RWPE2 (cell line): ENCODE results near the gene STK24.
A peak's percentile ranks its signal among the peaks of the same experiment; 100 is the strongest.

Source experiments
- ATAC-seq: fragments of 200-7000 bp; cut with Tn5 transposase; 3 replicates; pipeline ENCODE4 v1.9.1; 2021; ENCODE audit warnings: low read depth
- DNase-seq: peaks from one replicate; pipeline ENCODE4 v3.0.0-alpha.2; 2020; ENCODE audit warnings: low spot score
- H3K27ac ChIP-seq: fragments of 450-650 bp; 2 replicates; pipeline ENCODE4 v1.5.1; 2017; ENCODE audit warnings: mild to moderate bottlenecking; ENCODE audit not compliant: poor library complexity, severe bottlenecking
- H3K27me3 ChIP-seq: fragments of 250-450 bp; sonication (Bioruptor Pico); 2 replicates; pipeline ENCODE4 v1.5.1; 2021; ENCODE audit warnings: mild to moderate bottlenecking, moderate library complexity; ENCODE audit not compliant: insufficient read depth, poor library complexity, severe bottlenecking
- H3K36me3 ChIP-seq: fragments of 250-450 bp; sonication (Bioruptor Pico); 2 replicates; pipeline ENCODE4 v1.5.1; 2020; ENCODE audit warnings: low read depth, mild to moderate bottlenecking, moderate library complexity
- H3K4me1 ChIP-seq: fragments of 250-450 bp; sonication (Bioruptor Pico); 2 replicates; pipeline ENCODE4 v1.5.1; 2021; ENCODE audit warnings: mild to moderate bottlenecking, moderate library complexity; ENCODE audit not compliant: insufficient read depth, poor library complexity, severe bottlenecking
- H3K4me3 ChIP-seq: fragments of 250-450 bp; sonication (Bioruptor Pico); 2 replicates; pipeline ENCODE4 v1.5.1; 2021; ENCODE audit warnings: mild to moderate bottlenecking, moderate library complexity; ENCODE audit not compliant: severe bottlenecking
- H3K9me3 ChIP-seq: fragments of 250-450 bp; sonication (Bioruptor Pico); 2 replicates; pipeline ENCODE4 v1.5.1; 2021; ENCODE audit warnings: mild to moderate bottlenecking, moderate library complexity; ENCODE audit not compliant: severe bottlenecking
- TF ChIP-seq, protein P1 (sequence below): fragments of 450-650 bp; IDR thresholded peaks from one replicate; pipeline ENCODE4 v1.5.1; 2017; ENCODE audit warnings: mild to moderate bottlenecking, moderate library complexity; ENCODE audit not compliant: poor library complexity, severe bottlenecking

The STK24 gene

DNA sequence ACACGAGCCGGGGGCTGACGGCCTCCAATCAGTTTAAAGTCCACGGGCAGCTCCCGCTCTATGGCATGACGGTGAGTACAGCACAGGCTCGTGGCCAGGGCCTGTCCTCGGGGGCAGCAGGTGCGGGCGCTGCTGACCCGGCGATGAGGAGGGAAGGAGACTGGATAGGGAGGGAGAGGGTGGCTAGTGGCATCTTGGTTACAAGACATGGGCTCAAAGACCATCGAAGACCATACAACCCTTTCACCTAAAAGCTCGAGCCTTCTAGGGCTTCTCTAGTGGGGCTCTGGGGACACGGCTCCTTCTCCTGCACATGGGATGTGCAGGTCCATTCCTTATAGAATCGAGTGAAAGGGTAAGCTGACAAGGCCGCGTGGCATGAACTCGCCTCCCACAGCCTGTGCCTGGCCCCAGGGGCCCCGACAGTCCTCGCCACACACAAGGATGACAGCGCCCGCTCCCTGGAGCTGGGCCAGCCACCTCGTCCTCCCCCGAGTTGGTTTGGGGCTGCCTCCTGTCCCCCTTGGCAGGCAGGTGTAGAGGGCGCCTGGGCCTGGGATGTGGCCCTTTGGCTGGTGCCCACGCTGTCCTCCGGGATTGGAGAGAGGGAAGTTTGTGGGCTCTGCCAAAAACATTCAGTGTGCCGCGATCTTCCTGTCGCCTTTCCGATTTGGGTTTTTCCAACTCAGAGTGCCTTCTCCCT lies 137.6 kb downstream of the STK24 start:
- Histone ChIP-seq H3K4me3 (no peak overlapping the region), H3K36me3 (no peaks in the 10 kb centered on the region), H3K9me3 (no peaks in the 10 kb centered on the region), H3K4me1 (peaks cover 6% of the 10 kb centered on the region), H3K27ac (no peak overlapping the region), H3K27me3 (no peaks in the 10 kb centered on the region)
- peak; percentile 34 for DNase-seq
- no peak for ATAC-seq
- TF ChIP-seq, protein P1, sequence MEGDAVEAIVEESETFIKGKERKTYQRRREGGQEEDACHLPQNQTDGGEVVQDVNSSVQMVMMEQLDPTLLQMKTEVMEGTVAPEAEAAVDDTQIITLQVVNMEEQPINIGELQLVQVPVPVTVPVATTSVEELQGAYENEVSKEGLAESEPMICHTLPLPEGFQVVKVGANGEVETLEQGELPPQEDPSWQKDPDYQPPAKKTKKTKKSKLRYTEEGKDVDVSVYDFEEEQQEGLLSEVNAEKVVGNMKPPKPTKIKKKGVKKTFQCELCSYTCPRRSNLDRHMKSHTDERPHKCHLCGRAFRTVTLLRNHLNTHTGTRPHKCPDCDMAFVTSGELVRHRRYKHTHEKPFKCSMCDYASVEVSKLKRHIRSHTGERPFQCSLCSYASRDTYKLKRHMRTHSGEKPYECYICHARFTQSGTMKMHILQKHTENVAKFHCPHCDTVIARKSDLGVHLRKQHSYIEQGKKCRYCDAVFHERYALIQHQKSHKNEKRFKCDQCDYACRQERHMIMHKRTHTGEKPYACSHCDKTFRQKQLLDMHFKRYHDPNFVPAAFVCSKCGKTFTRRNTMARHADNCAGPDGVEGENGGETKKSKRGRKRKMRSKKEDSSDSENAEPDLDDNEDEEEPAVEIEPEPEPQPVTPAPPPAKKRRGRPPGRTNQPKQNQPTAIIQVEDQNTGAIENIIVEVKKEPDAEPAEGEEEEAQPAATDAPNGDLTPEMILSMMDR = no peak

DNA sequence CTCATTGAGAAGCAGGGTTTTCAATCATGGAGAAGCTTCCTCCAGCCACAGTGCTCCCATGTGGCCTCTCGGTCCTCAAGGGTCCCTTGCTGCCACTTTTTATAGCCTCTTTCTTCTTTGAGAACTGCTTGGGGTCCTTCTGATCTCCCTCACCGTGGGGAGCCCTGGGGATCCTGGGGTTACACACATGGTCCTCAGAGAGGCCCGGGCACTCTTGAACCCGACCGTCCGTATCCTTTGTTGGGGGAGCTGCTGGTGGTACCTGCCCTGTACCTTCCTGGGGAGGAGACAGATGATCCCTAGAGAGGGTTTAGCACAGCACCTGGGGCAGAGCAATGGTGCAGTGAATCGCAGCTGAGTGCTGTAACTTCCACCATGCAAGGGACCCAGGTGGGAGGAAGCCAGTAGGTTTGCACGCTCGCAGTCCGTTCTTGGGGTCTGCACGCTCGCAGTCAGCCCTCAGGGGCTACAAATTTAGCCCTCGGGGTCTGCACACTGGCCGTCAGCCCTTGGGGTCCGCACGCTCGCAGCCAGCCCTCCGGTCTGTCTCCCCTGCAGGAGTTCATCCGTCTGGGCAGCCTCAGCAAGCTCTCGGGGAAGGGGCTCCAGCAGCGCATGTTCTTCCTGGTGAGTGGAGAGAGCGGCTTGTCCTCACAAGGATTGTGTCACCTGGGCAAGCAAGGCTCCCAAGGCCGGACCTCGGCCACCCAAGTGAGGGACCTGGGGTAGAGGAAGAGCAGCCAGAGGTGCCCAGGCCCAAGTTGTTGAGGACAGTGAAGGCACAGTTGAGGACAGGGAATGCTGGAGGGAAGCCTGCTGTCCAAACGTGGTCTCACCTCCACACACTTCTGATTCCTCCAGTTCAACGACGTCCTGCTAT lies 138.4 kb downstream of the STK24 start:
- no peak for ATAC-seq
- DNase-seq = peak; percentile 40
- Histone ChIP-seq H3K36me3 (no peaks in the 10 kb centered on the region), H3K4me3 (no peak overlapping the region), H3K9me3 (no peaks in the 10 kb centered on the region), H3K27ac (no peak overlapping the region), H3K4me1 (peaks cover 5% of the 10 kb centered on the region), H3K27me3 (no peaks in the 10 kb centered on the region)
- TF ChIP-seq, protein P1 = no peak

DNA sequence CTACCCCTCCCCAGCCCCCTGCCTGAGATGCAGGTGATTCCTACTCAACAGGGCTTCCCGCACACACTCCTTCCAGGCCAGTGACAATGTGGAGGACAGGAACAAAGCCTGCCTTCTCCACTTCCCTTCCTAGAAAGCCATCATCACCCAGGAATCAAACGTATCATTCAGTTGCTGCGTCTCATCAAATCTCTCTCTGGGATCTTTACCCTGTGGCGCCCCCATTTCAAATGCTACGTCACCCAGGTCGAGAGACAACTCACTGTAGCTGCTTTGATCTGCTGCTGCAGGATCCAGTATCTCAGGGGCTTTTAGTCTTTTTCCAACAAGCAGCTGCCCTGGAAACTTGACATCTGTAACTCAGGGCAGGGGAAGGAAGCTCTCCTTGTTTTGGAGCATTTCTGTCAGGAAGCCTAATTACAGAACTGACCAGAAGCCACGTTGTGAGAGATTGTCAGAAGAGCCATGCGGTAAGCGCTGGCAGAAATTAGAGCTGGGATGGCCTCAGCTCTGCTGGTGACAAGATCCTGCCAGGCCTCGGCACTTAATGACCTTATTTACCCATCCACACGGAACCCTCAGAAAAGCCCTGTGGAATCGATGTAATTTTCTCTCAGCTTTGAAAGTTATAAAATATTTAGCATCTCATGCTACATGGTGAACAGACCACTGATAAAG lies 140.5 kb downstream of the STK24 start:
- DNase-seq (no peak), ATAC-seq (no peak)
- 0 out of 2 replicates have a peak, but pooled peaks cover 3% of the 10 kb centered on the region for H3K36me3 ChIP-seq
- no peaks in the 10 kb centered on the region for H3K4me1 ChIP-seq
- TF ChIP-seq, protein P1 = no peak
- no peaks in the 10 kb centered on the region for H3K9me3 ChIP-seq
- no peak overlapping the region for H3K27ac ChIP-seq
- H3K4me3 ChIP-seq = no peak overlapping the region
- no peaks in the 10 kb centered on the region for H3K27me3 ChIP-seq

DNA sequence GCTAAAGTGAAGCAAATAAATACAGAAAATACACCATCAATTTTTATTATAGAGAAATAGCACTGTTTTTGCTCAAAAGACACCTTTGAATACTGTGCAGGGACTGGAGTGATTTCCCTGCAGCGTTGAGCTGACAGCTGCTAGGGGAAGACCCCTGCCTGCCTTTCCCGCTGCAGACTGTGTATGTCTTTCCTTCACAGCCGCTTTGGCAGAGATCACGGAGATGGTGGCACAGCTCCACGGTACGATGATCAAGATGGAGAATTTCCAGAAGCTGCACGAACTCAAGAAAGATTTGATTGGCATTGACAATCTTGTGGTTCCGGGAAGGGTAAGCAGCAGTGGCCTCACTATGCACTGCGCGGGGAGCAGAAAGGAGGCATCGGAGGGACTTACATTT lies 141.5 kb downstream of the STK24 start:
- Histone ChIP-seq H3K9me3 (no peaks in the 10 kb centered on the region), H3K36me3 (0 out of 2 replicates have a peak, but pooled peaks cover 3% of the 10 kb centered on the region), H3K4me3 (no peak overlapping the region), H3K27ac (no peak overlapping the region), H3K4me1 (no peaks in the 10 kb centered on the region), H3K27me3 (no peaks in the 10 kb centered on the region)
- TF ChIP-seq, protein P1 = no peak
- DNase-seq (peak; percentile 9), ATAC-seq (no peak)
